HepG2 (cell line): ENCODE results near the gene NFIL3. TPM values are rescaled to one million over a fixed set of nuclear protein-coding genes. Genes with fewer than 3 reads are reported as not detected.

Experiments used
- AGO2 ChIP-seq: fragments of 200-400 bp; formaldehyde crosslinking; optimal IDR thresholded peaks from 2 replicates; pipeline ENCODE3; 2017; ENCODE audit warnings: mild to moderate bottlenecking, low read depth, low read length, moderate library complexity
- ASH2L ChIP-seq: fragments of 300-600, 200-600 bp; sonication (generic); IDR thresholded peaks from 2 replicates; pipeline ENCODE4 v1.7.0; 2017; ENCODE audit warnings: low read depth, mild to moderate bottlenecking, moderate library complexity, mixed read lengths, low read length; ENCODE audit not compliant: insufficient read length
- CEBPG ChIP-seq: IDR thresholded peaks from 2 replicates; pipeline ENCODE4 v1.6.1; 2016
- ISX ChIP-seq: sonication (generic); formaldehyde crosslinking; conservative IDR thresholded peaks from 2 replicates; pipeline ENCODE4 v1.5.0; 2020; ENCODE audit warnings: missing genetic modification reagents
- MXD4 ChIP-seq: IDR thresholded peaks from 2 replicates; pipeline ENCODE4 v1.6.1; 2016; ENCODE audit warnings: mild to moderate bottlenecking, missing biosample characterization, missing genetic modification reagents
- MYC ChIP-seq: sonication (generic); formaldehyde crosslinking; IDR thresholded peaks from 2 replicates; pipeline ENCODE4 v1.9.0; 2021; ENCODE audit warnings: missing genetic modification reagents, borderline replicate concordance
- SSRP1 ChIP-seq: IDR thresholded peaks from 2 replicates; pipeline ENCODE4 v1.6.1; 2016; ENCODE audit warnings: control low read depth
- ZNF788 ChIP-seq: sonication (generic); formaldehyde crosslinking; IDR thresholded peaks from 2 replicates; pipeline ENCODE4 v1.5.0; 2020; ENCODE audit warnings: mild to moderate bottlenecking, missing genetic modification reagents, borderline replicate concordance
- ZSCAN12 ChIP-seq: sonication (generic); formaldehyde crosslinking; IDR thresholded peaks from 2 replicates; pipeline ENCODE4 v1.9.0; 2021; ENCODE audit warnings: mild to moderate bottlenecking, missing genetic modification reagents
- polyA plus RNA-seq, 8 experiments: library from polyadenylated mRNA; depleted of rRNA in 3 of 8; stranded (reverse) in 7 of 8; unstranded in 1 of 8; fragments of >200 nt; fragmentation: Illumina TruSeq in 4 of 8; extraction: Trizol in 4 of 8; gene quantifications; 2 replicates each; pipeline versions ENCODE4 v1.2.1 to v1.2.3, GENCODE V29; 2011 to 2016; ENCODE audit warnings: low read depth in 4 of 8, missing spikeins in 1 of 8, mixed read lengths in 1 of 8; ENCODE audit not compliant: insufficient read depth in 1 of 8
- total RNA-seq, 5 experiments: library from RNA; depleted of rRNA; stranded (reverse); fragments of >200 nt; fragmentation: Illumina TruSeq; extraction: Trizol; gene quantifications; 2 replicates each; pipeline ENCODE4 v1.2.3, GENCODE V29; 2016; ENCODE audit warnings: low read depth in 1 of 5
- TF ChIP-seq, protein P1 (sequence below): sonication (generic); formaldehyde crosslinking; IDR thresholded peaks from 2 replicates; pipeline ENCODE4 v1.4.0; 2020; ENCODE audit warnings: missing genetic modification reagents

Gene NFIL3
- total and polyA plus RNA-seq, 2 of the 13 experiments (the other 11 are each of a cell fraction or from before 2014, with no cell fraction given), result 46.6 to 54.2 TPM

DNA sequence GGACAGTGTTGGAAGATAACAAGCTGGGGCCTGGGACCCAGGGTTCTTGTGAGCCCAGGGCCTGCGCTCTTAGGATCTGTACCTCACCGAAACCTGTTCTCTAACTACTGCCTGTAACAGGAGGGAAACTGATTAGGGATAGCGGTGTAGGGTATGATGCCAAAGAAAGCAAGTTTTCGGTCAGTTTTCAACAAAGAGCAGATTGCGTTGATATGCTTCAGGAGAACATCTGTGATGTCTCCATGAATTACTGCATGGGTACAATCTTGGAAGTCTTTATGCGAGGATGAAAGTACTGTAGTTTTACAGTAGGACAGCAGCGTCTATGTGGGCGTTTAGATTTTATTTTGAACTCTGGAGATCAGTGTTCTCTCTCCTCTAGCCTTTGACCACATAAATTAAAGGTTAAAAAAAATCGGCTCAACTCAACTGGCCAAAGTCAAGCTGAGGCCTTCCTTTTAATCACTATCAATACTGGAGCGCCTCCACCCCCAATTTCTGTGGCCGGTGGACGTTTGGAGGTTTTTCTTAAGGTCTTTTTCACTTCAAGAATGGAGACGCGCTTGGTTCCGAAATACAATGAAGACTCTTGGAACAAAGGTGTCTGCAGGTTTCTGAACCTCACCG lies 3.0 kb downstream of the NFIL3 start (continued):
- TF ChIP-seq ASH2L (peak; percentile 25), CEBPG (no peak), AGO2 (no peak), ZSCAN12 (CRISPR knock-in tag) (no peak), SSRP1 (CRISPR knock-in tag) (peak; percentile 70; the same call in 1 of the 2 replicates), MYC (CRISPR knock-in tag) (no peak), ISX (CRISPR knock-in tag) (no peak), ZNF788 (no peak), MXD4 (no peak)
- TF ChIP-seq, protein P1, sequence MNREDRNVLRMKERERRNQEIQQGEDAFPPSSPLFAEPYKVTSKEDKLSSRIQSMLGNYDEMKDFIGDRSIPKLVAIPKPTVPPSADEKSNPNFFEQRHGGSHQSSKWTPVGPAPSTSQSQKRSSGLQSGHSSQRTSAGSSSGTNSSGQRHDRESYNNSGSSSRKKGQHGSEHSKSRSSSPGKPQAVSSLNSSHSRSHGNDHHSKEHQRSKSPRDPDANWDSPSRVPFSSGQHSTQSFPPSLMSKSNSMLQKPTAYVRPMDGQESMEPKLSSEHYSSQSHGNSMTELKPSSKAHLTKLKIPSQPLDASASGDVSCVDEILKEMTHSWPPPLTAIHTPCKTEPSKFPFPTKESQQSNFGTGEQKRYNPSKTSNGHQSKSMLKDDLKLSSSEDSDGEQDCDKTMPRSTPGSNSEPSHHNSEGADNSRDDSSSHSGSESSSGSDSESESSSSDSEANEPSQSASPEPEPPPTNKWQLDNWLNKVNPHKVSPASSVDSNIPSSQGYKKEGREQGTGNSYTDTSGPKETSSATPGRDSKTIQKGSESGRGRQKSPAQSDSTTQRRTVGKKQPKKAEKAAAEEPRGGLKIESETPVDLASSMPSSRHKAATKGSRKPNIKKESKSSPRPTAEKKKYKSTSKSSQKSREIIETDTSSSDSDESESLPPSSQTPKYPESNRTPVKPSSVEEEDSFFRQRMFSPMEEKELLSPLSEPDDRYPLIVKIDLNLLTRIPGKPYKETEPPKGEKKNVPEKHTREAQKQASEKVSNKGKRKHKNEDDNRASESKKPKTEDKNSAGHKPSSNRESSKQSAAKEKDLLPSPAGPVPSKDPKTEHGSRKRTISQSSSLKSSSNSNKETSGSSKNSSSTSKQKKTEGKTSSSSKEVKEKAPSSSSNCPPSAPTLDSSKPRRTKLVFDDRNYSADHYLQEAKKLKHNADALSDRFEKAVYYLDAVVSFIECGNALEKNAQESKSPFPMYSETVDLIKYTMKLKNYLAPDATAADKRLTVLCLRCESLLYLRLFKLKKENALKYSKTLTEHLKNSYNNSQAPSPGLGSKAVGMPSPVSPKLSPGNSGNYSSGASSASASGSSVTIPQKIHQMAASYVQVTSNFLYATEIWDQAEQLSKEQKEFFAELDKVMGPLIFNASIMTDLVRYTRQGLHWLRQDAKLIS (CRISPR knock-in tag), result no peak; the same call in 1 of the 2 replicates
